WTC11 (cell line): Measurements from ENCODE around the gene TBC1D22A.

Experiments
- ESRRA ChIP-seq: sonication (generic); formaldehyde crosslinking; IDR thresholded peaks from 2 replicates; pipeline ENCODE4 v1.8.1; 2022; ENCODE audit warnings: mild to moderate bottlenecking, missing genetic modification reagents, borderline replicate concordance
- NR2C2 ChIP-seq: sonication (generic); formaldehyde crosslinking; IDR thresholded peaks from 2 replicates; pipeline ENCODE4 v1.8.0; 2022; ENCODE audit warnings: mild to moderate bottlenecking, missing genetic modification reagents
- SMAD3 ChIP-seq: sonication (generic); formaldehyde crosslinking; IDR thresholded peaks from 2 replicates; pipeline ENCODE4 v1.8.0; 2022; ENCODE audit warnings: missing genetic modification reagents, mild to moderate bottlenecking, borderline replicate concordance
- ZNF263 ChIP-seq: sonication (generic); formaldehyde crosslinking; IDR thresholded peaks from 2 replicates; pipeline ENCODE4 v1.8.1; 2022; ENCODE audit warnings: low read depth, mild to moderate bottlenecking, moderate library complexity, missing genetic modification reagents
- TF ChIP-seq, protein P1 (sequence below): sonication (generic); formaldehyde crosslinking; IDR thresholded peaks from 2 replicates; pipeline ENCODE4 v1.8.1; 2022; ENCODE audit warnings: mild to moderate bottlenecking, missing genetic modification reagents, moderate library complexity, borderline replicate concordance
- TF ChIP-seq, protein P2 (sequence below): sonication (generic); formaldehyde crosslinking; IDR thresholded peaks from 2 replicates; pipeline ENCODE4 v1.8.1; 2022; ENCODE audit warnings: low read depth, missing genetic modification reagents, borderline replicate concordance
- TF ChIP-seq, protein P3 (sequence below): fragments of 200-600 bp; IDR thresholded peaks from 2 replicates; pipeline ENCODE4 v1.8.0; 2022; ENCODE audit warnings: antibody characterized with exemption
- TF ChIP-seq, protein P4 (sequence below): sonication (generic); formaldehyde crosslinking; IDR thresholded peaks from 2 replicates; pipeline ENCODE4 v1.8.0; 2023; ENCODE audit warnings: missing genetic modification reagents
- TF ChIP-seq, protein P5 (sequence below): sonication (generic); formaldehyde crosslinking; IDR thresholded peaks from 2 replicates; pipeline ENCODE4 v1.8.1; 2023; ENCODE audit warnings: mild to moderate bottlenecking, missing genetic modification reagents, moderate library complexity
- TF ChIP-seq, protein P6 (sequence below): fragments of 250-450 bp; sonication (Bioruptor Pico); IDR thresholded peaks from 2 replicates; pipeline ENCODE4 v1.9.0; 2021; ENCODE audit warnings: moderate library complexity, mild to moderate bottlenecking, inconsistent platforms, borderline replicate concordance
- TF ChIP-seq, protein P7 (sequence below): sonication (generic); formaldehyde crosslinking; IDR thresholded peaks from 2 replicates; pipeline ENCODE4 v1.8.0; 2023; ENCODE audit warnings: mild to moderate bottlenecking, missing genetic modification reagents

DNA sequence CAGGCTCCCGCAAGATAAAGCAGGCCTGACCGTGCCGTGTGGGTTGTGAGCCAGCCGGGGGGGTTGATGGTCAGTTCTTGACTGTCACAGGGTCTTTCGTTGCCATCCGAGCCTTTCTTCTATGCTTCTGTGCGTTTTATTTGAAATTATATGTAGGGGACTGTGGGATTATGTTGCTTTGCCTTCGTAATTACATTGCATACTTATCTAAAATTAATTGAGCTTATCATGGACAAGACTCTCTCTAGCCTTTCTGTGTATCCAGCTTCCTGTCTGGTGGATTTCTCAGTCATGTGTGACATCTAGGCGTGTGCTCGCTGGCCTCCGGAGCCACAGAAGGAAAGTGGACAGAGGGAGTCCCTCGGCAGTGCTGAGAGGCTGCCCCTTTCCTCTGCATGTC is 93.2 kb downstream of the TBC1D22A start:
- TF ChIP-seq, protein P1, sequence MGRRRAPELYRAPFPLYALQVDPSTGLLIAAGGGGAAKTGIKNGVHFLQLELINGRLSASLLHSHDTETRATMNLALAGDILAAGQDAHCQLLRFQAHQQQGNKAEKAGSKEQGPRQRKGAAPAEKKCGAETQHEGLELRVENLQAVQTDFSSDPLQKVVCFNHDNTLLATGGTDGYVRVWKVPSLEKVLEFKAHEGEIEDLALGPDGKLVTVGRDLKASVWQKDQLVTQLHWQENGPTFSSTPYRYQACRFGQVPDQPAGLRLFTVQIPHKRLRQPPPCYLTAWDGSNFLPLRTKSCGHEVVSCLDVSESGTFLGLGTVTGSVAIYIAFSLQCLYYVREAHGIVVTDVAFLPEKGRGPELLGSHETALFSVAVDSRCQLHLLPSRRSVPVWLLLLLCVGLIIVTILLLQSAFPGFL (CRISPR knock-in tag) = no peak
- TF ChIP-seq, protein P2, sequence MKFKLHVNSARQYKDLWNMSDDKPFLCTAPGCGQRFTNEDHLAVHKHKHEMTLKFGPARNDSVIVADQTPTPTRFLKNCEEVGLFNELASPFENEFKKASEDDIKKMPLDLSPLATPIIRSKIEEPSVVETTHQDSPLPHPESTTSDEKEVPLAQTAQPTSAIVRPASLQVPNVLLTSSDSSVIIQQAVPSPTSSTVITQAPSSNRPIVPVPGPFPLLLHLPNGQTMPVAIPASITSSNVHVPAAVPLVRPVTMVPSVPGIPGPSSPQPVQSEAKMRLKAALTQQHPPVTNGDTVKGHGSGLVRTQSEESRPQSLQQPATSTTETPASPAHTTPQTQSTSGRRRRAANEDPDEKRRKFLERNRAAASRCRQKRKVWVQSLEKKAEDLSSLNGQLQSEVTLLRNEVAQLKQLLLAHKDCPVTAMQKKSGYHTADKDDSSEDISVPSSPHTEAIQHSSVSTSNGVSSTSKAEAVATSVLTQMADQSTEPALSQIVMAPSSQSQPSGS (CRISPR knock-in tag) = no peak
- TF ChIP-seq, protein P3, sequence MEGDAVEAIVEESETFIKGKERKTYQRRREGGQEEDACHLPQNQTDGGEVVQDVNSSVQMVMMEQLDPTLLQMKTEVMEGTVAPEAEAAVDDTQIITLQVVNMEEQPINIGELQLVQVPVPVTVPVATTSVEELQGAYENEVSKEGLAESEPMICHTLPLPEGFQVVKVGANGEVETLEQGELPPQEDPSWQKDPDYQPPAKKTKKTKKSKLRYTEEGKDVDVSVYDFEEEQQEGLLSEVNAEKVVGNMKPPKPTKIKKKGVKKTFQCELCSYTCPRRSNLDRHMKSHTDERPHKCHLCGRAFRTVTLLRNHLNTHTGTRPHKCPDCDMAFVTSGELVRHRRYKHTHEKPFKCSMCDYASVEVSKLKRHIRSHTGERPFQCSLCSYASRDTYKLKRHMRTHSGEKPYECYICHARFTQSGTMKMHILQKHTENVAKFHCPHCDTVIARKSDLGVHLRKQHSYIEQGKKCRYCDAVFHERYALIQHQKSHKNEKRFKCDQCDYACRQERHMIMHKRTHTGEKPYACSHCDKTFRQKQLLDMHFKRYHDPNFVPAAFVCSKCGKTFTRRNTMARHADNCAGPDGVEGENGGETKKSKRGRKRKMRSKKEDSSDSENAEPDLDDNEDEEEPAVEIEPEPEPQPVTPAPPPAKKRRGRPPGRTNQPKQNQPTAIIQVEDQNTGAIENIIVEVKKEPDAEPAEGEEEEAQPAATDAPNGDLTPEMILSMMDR = no peak
- TF ChIP-seq NR2C2 (CRISPR knock-in tag) = no peak
- TF ChIP-seq SMAD3 = no peak
- TF ChIP-seq, protein P4, sequence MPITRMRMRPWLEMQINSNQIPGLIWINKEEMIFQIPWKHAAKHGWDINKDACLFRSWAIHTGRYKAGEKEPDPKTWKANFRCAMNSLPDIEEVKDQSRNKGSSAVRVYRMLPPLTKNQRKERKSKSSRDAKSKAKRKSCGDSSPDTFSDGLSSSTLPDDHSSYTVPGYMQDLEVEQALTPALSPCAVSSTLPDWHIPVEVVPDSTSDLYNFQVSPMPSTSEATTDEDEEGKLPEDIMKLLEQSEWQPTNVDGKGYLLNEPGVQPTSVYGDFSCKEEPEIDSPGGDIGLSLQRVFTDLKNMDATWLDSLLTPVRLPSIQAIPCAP (CRISPR knock-in tag) = no peak
- no peak for TF ChIP-seq ESRRA (CRISPR knock-in tag)
- TF ChIP-seq, protein P5, sequence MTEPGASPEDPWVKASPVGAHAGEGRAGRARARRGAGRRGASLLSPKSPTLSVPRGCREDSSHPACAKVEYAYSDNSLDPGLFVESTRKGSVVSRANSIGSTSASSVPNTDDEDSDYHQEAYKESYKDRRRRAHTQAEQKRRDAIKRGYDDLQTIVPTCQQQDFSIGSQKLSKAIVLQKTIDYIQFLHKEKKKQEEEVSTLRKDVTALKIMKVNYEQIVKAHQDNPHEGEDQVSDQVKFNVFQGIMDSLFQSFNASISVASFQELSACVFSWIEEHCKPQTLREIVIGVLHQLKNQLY (CRISPR knock-in tag) = no peak
- TF ChIP-seq ZNF263 (CRISPR knock-in tag) = no peak
- TF ChIP-seq, protein P6, sequence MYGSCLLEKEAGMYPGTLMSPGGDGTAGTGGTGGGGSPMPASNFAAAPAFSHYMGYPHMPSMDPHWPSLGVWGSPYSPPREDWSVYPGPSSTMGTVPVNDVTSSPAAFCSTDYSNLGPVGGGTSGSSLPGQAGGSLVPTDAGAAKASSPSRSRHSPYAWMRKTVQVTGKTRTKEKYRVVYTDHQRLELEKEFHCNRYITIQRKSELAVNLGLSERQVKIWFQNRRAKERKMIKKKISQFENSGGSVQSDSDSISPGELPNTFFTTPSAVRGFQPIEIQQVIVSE = no peak
- TF ChIP-seq, protein P7, sequence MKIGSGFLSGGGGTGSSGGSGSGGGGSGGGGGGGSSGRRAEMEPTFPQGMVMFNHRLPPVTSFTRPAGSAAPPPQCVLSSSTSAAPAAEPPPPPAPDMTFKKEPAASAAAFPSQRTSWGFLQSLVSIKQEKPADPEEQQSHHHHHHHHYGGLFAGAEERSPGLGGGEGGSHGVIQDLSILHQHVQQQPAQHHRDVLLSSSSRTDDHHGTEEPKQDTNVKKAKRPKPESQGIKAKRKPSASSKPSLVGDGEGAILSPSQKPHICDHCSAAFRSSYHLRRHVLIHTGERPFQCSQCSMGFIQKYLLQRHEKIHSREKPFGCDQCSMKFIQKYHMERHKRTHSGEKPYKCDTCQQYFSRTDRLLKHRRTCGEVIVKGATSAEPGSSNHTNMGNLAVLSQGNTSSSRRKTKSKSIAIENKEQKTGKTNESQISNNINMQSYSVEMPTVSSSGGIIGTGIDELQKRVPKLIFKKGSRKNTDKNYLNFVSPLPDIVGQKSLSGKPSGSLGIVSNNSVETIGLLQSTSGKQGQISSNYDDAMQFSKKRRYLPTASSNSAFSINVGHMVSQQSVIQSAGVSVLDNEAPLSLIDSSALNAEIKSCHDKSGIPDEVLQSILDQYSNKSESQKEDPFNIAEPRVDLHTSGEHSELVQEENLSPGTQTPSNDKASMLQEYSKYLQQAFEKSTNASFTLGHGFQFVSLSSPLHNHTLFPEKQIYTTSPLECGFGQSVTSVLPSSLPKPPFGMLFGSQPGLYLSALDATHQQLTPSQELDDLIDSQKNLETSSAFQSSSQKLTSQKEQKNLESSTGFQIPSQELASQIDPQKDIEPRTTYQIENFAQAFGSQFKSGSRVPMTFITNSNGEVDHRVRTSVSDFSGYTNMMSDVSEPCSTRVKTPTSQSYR (CRISPR knock-in tag) = no peak
